ENCODE measurements around the gene DXO.

The DXO gene

GRCh38 chr6:31948753-31949413, 23.1 kb downstream of the DXO start:
- DNase-seq (ENCODE audit: low read depth): no peak
- TF ChIP-seq, protein P1, sequence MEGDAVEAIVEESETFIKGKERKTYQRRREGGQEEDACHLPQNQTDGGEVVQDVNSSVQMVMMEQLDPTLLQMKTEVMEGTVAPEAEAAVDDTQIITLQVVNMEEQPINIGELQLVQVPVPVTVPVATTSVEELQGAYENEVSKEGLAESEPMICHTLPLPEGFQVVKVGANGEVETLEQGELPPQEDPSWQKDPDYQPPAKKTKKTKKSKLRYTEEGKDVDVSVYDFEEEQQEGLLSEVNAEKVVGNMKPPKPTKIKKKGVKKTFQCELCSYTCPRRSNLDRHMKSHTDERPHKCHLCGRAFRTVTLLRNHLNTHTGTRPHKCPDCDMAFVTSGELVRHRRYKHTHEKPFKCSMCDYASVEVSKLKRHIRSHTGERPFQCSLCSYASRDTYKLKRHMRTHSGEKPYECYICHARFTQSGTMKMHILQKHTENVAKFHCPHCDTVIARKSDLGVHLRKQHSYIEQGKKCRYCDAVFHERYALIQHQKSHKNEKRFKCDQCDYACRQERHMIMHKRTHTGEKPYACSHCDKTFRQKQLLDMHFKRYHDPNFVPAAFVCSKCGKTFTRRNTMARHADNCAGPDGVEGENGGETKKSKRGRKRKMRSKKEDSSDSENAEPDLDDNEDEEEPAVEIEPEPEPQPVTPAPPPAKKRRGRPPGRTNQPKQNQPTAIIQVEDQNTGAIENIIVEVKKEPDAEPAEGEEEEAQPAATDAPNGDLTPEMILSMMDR (IDR thresholded peaks at IDR 0.05; ENCODE audit: low read depth, low read length, missing control alignments): no peak
- no peak overlapping the region for H3K4me3 ChIP-seq (ENCODE audit: low read depth, low read length)

- TF ChIP-seq, protein P1 (IDR thresholded peaks at IDR 0.05; ENCODE audit: low read depth, low read length, missing control alignments): no peak
- no peak for DNase-seq (ENCODE audit: low read depth)
- no peak overlapping the region for H3K4me3 ChIP-seq (ENCODE audit: low read depth, low read length)
Observed at GRCh38 chr6:31948306-31948705, 23.6 kb downstream of the DXO start.

- no peak overlapping the region for H3K4me3 ChIP-seq (ENCODE audit: low read depth, low read length)
- TF ChIP-seq, protein P1 (IDR thresholded peaks at IDR 0.05; ENCODE audit: low read depth, low read length, missing control alignments): no peak
- no peak for DNase-seq (ENCODE audit: low read depth)
Observed at GRCh38 chr6:31947864-31948263, 24.1 kb downstream of the DXO start.

DNA sequence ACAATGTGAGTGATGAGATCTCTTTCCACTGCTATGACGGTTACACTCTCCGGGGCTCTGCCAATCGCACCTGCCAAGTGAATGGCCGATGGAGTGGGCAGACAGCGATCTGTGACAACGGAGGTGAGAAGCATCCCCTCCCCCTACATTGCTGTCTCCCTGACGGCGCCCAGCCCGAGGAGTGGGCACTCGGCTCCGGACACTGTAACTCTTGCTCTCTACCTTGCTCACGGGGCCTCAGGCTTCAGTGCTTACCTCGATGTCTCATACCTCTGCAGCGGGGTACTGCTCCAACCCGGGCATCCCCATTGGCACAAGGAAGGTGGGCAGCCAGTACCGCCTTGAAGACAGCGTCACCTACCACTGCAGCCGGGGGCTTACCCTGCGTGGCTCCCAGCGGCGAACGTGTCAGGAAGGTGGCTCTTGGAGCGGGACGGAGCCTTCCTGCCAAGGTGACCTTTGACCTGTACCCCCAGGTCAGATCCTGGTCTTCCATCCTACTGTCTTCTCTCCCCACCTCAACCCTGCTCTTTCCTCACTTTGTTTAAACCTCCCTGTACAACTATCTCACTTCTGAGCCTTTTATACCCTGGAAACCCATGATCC, 24.8 kb downstream of the DXO start:
- no peak for DNase-seq (ENCODE audit: low read depth)
- no peak overlapping the region for H3K4me3 ChIP-seq (ENCODE audit: low read depth, low read length)
- TF ChIP-seq, protein P1 (IDR thresholded peaks at IDR 0.05; ENCODE audit: low read depth, low read length, missing control alignments): no peak

DNA sequence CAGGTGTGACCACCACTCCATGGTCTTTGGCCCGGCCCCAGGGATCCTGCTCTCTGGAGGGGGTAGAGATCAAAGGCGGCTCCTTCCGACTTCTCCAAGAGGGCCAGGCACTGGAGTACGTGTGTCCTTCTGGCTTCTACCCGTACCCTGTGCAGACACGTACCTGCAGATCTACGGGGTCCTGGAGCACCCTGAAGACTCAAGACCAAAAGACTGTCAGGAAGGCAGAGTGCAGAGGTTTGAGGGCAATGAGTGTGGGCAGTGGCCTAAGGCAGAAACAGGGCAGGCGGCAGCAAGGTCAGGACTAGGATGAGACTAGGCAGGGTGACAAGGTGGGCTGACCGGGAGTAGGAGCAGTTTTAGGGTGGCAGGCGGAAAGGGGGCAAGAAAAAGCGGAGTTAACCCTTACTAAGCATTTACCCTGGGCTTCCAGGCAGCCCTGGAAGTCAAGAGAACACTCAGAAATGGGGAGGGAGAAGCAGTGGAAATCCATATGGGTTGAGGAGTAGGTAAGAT, 25.5 kb downstream of the DXO start:
- TF ChIP-seq, protein P1 (IDR thresholded peaks at IDR 0.05; ENCODE audit: low read depth, low read length, missing control alignments): no peak
- DNase-seq (ENCODE audit: low read depth): no peak
- no peak overlapping the region for H3K4me3 ChIP-seq (ENCODE audit: low read depth, low read length)

GRCh38 chr6:31945507-31946369, 26.2 kb downstream of the DXO start, which contains the start of gene CFB:
TSS of gene CFB (plus strand) at chr6:31946095. CDS start at chr6:31946222, 127 bp downstream.
- TF ChIP-seq, protein P1 (IDR thresholded peaks at IDR 0.05; ENCODE audit: low read depth, low read length, missing control alignments): no peak
- DNase-seq (ENCODE audit: low read depth): no peak
- no peak within 1 kb of the TSS for H3K4me3 ChIP-seq (ENCODE audit: low read depth, low read length)

Measured in GM12864 (cell line).